HL-60/S4 treated with retinoic acid at 250 ng/mL for 4 days and 3 days (cell line): ENCODE measurements around the gene NDUFAF8.

Experiments
- in situ Hi-C: fragments of 300-500 bp; cut with MboI; formaldehyde crosslinking; loops from 2 replicates; pipeline ENCODE4 v1.7.0; 2022; ENCODE audit warnings: low sequenced_read_pairs

The NDUFAF8 gene

GRCh38 chr17:81250286-81251093 is 11.4 kb downstream of the NDUFAF8 start:
- in situ Hi-C loops, result no loop called here

GRCh38 chr17:81251094-81251708 is 12.1 kb downstream of the NDUFAF8 start:
- in situ Hi-C loops, result no loop called here

GRCh38 chr17:81251709-81252301 is 12.7 kb downstream of the NDUFAF8 start:
- in situ Hi-C loops, result no loop called here

- in situ Hi-C loops, result no loop called here
These were observed 13.3 kb downstream of the NDUFAF8 start for GRCh38 chr17:81252326-81252986.

GRCh38 chr17:81252987-81253329 is 13.8 kb downstream of the NDUFAF8 start:
- in situ Hi-C loops, result no loop called here

- in situ Hi-C loops, result no loop called here
These were observed 14.4 kb downstream of the NDUFAF8 start for GRCh38 chr17:81253358-81254131.

- in situ Hi-C loops, result no loop called here
These were observed 16.0 kb downstream of the NDUFAF8 start for GRCh38 chr17:81254955-81255717.

- in situ Hi-C loops, result no loop called here
These were observed 17.5 kb downstream of the NDUFAF8 start for GRCh38 chr17:81256616-81257015.

- in situ Hi-C loops, result no loop called here
These were observed 18.4 kb downstream of the NDUFAF8 start for GRCh38 chr17:81257533-81257932.

- in situ Hi-C loops, result no loop called here
These were observed 19.2 kb downstream of the NDUFAF8 start for GRCh38 chr17:81258292-81258691.

- in situ Hi-C loops, result no loop called here
These were observed 20.0 kb downstream of the NDUFAF8 start for GRCh38 chr17:81259058-81259605.

- in situ Hi-C loops, result loop anchor here (10.0 kb wide), 1 partner anchor 225 kb away; no protein-coding TSS in a partner anchor
These were observed 21.1 kb downstream of the NDUFAF8 start for GRCh38 chr17:81260171-81260570.

- in situ Hi-C loops, result loop anchor here (10.0 kb wide), 1 partner anchor 224 kb away; no protein-coding TSS in a partner anchor
These were observed 21.5 kb downstream of the NDUFAF8 start for GRCh38 chr17:81260641-81261040.

- in situ Hi-C loops, result loop anchor here (10.0 kb wide), 1 partner anchor 224 kb away; no protein-coding TSS in a partner anchor
These were observed 22.0 kb downstream of the NDUFAF8 start for GRCh38 chr17:81261096-81261495.

- in situ Hi-C loops, result loop anchor here (10.0 kb wide), 1 partner anchor 223 kb away; no protein-coding TSS in a partner anchor
These were observed 22.6 kb downstream of the NDUFAF8 start for GRCh38 chr17:81261582-81262336.

- in situ Hi-C loops, result loop anchor here (10.0 kb wide), 1 partner anchor 221 kb away; no protein-coding TSS in a partner anchor
These were observed 24.5 kb downstream of the NDUFAF8 start for GRCh38 chr17:81263371-81264181.

GRCh38 chr17:81264640-81265039 is 25.5 kb downstream of the NDUFAF8 start:
- in situ Hi-C loops, result loop anchor here (10.0 kb wide), 1 partner anchor 220 kb away; no protein-coding TSS in a partner anchor

- in situ Hi-C loops, result loop anchor here (10.0 kb wide), 1 partner anchor 219 kb away; no protein-coding TSS in a partner anchor
These were observed 26.5 kb downstream of the NDUFAF8 start for GRCh38 chr17:81265576-81265975.
